Activated CD4-positive, CD25-positive, alpha-beta regulatory T cell treated with anti-CD3 and anti-CD28 coated beads, Interleukin-2, amount 50 U/mL, for 16 hours (primary cell): ENCODE data around the gene TRIM7.
"Not testable (repeated sequence)": the region's sequence is repeated elsewhere in the genome, so short reads cannot be mapped to it uniquely, and the experiment has no call there.

ENCODE experiments used
- DNase-seq: peaks from one replicate; pipeline ENCODE4 v3.0.0-alpha.2; 2020; ENCODE audit warnings: low read depth, low spot score

Gene TRIM7

DNA sequence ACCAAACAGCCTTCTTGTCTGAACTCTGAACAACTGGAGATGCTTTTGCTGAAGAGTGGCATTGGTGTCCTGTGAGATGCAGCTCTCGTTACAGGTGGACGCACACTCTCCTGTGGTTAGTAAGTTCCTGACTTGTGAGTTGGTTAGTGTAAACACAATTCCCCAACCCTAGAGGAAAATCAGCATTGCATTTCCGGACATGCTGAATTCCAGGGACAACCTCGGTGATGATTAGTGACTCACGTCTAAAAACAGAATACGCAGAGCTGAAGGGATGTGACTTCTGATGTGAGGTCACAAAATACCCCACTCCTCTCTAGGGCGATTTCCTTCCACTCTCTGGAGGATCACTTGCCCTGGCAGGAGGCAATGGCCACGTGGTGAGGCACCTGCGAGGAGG is 52.6 kb downstream of the TRIM7 start:
- DNase-seq, result no peak

DNA sequence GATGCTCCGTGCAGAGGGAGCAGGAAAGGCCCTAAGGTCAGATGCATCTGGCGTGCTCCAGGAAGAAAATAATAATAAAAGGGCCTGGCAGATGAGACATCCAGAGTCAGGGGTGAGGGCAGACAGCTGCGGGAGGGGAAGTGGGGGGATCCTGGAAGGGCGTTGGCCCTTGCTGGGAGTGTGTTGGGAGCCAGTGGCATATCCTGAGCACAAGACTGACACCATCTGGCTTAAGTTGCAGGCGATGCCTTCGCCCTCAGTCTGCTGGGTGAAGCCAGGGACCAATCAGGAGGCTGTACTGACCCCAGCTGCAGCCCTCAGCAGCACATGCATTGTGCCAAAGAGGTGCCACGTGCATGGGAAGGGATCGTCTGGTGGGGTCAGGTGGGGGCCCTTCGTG is 53.9 kb downstream of the TRIM7 start:
- no peak for DNase-seq

DNA sequence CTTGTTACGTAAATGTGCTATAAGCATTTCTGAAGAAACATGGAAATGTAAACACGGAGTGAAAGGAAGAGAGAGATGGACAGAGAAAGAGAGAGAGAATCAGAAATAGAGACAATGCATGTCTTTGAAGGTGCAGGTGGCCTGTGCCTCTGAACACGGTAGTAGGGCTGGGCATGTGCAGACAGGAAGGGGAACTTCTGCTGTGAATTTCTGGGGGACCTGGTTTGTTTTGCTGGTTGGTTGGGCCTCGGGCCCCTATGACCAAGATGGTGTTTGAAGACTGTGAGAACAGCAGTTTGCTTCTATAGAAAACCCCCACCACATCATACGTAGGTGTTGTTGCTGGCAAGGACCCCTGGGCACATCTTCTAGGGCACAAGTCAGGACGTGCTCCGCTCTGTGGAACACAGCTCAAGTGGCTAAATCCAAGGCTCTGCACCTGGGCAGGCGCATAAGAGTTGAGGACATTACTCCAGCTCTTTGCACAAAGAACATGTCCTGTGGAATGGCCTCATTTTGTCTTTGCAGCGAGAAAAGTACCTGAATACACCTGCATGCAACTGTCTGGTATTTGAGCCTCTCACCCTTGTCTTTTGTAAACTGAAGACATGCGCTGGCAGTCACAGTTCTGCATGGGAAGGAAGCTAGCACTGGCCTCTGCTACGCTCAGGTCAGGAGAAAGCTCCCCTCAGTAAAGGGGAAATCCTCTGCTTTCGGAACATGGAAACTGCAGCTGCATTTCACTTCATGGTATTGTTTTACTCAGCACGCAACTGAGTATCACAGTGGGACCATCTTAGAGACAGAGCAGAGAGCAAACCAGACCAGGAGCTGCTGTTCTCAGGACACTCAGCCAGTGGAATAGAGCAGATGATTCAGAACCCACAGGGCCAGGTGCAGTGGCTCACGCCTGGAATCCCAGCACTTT is 54.9 kb downstream of the TRIM7 start:
- no peak for DNase-seq

DNA sequence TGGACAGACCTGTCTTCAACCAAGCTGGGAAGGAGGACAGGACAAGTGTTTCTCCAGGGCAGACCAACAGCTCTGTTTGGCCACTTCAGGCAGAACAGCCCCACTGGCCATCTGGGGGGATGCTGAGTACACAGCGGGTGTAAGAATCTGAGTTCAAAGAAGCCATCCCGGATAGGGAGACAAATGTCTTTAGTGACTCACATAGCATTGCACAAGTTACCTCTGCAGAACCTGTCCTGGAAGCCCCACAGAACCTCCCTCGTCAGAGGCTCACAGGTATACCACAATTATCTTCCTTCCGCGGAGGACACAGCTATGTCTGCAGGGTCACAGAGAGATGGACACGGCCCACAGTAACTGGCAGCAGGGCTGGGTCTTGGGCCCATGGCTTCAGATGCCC is 55.6 kb downstream of the TRIM7 start:
- no peak for DNase-seq

DNA sequence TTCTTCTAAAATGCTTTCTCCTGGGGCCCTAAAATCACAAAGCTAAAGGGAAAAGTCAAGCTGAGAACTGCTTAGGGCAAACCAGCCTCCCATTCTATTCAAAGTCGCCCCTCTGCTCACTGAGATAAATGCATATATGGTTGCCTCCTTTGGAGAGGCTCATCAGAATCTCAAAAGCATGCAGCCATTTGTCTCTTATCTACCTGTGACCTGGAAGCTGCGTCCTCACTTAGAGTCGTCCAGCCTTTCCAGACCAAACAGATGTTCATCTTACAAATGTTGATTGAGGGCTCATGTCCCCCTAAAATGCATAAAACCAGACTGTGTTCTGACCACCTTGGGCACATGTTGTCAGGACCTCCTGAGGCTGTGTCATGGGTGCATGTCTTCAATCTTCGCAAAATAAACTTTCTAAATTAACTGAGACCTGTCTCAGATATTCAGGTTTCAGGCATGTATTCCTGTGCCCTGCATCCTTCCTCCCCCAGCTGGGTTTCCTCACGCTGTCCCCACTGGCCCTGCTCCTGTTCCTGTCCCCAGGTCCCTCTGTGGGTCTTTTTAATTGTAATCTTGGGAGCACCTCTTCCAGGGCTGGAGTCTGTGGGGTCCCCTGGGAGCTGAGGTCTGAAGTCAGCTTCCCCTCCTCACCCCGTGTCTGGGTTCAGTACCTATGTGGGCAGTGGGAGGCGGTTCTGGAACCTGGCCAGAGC is 57.9 kb downstream of the TRIM7 start, which contains the start of gene OR2V2:
TSS of gene OR2V2 (plus strand) at position 660 of the 710 bp plus-strand sequence. CDS start 7,357 bp downstream, outside the sequence.
- not testable (repeated sequence) for DNase-seq

DNA sequence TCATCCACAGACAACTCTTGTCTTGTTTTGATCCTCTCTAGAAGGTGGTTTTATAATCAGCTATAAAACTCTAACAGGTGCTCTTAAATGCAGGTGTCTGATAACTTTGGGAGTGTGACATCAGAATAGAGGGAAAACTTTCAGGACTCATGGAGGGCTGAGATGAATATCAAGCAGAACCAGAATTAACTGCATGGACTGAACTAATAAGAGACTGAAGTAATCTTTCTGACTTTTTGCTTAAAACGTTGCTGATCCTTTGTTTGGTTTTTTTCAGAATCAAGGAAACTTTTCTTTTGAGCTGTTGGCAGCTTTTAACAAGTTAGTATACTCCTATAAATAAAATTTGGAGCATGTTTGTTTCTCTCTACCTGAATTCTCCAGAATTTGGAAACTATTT is 59.9 kb downstream of the TRIM7 start:
- DNase-seq, result no peak
